ENCODE data around the gene SSX2IP. TPM values are rescaled to one million over a fixed set of nuclear protein-coding genes. Genes with fewer than 3 reads are reported as not detected.
A peak's percentile ranks its signal among the peaks of the same experiment; 100 is the strongest.
"Not testable (repeated sequence)": the region's sequence is repeated elsewhere in the genome, so short reads cannot be mapped to it uniquely, and the experiment has no call there.

Gene SSX2IP
- total RNA-seq, 6 donors from 2014 or later: 2.1 to 15.0 (median 5.4) TPM

GRCh38 chr1:84724128-84724860, 34.0 kb upstream of the SSX2IP start:
- DNase-seq: no peak

GRCh38 chr1:84722794-84723193, 32.5 kb upstream of the SSX2IP start:
- ATAC-seq (ENCODE audit: low FRiP score in 2 of 2): peak in 1 of 2 donors; percentile 73
- DNase-seq: no peak
- Histone ChIP-seq H3K27ac (no peak overlapping the region), H3K9me3 (no peaks in the 10 kb centered on the region), H3K27me3 (no peaks in the 10 kb centered on the region), H3K4me1 (no peaks in the 10 kb centered on the region), H3K4me3 (no peak overlapping the region), H3K36me3 (no peaks in the 10 kb centered on the region)
- TF ChIP-seq CTCF (IDR thresholded peaks at IDR 0.05): no peak
- no peak for TF ChIP-seq POLR2A (IDR thresholded peaks at IDR 0.05)
- no peak for TF ChIP-seq POLR2AphosphoS5 (IDR thresholded peaks at IDR 0.05)
- no peak for TF ChIP-seq EP300 (IDR thresholded peaks at IDR 0.05)
- WGBS, 2 donors: 83 to 84% methylated on average over 3 of the region's 3 CpGs

More at GRCh38 chr1:84724128-84724860, 34.0 kb upstream of the SSX2IP start:
- WGBS, 2 donors: 72% methylated on average over 16 to 17 of the region's 17 CpGs
- Histone ChIP-seq H3K36me3 (no peaks in the 10 kb centered on the region), H3K27me3 (no peaks in the 10 kb centered on the region), H3K4me1 (no peaks in the 10 kb centered on the region), H3K27ac (no peak overlapping the region), H3K9me3 (no peaks in the 10 kb centered on the region), H3K4me3 (no peak overlapping the region)
- no peak for ATAC-seq (ENCODE audit: low FRiP score in 2 of 2)
- no peak for TF ChIP-seq POLR2A (IDR thresholded peaks at IDR 0.05)
- peak in 2 of 6 experiments; percentile 18 to 23 for TF ChIP-seq CTCF (IDR thresholded peaks at IDR 0.05)

GRCh38 chr1:84721872-84722271, 31.6 kb upstream of the SSX2IP start:
- not testable (repeated sequence) for H3K4me3 ChIP-seq; DNase-seq; H3K27ac ChIP-seq; H3K36me3 ChIP-seq; H3K4me1 ChIP-seq; ATAC-seq (ENCODE audit: low FRiP score in 2 of 2); H3K27me3 ChIP-seq; H3K9me3 ChIP-seq
- WGBS, 2 donors: 69 to 76% methylated on average over 2 of the region's 2 CpGs

GRCh38 chr1:84721152-84721551, 30.9 kb upstream of the SSX2IP start:
- WGBS, 2 donors: 86 to 96% methylated on average over 2 of the region's 2 CpGs
- Histone ChIP-seq H3K4me3 (no peak overlapping the region), H3K27ac (no peak overlapping the region), H3K9me3 (no peaks in the 10 kb centered on the region), H3K27me3 (no peaks in the 10 kb centered on the region), H3K36me3 (no peaks in the 10 kb centered on the region), H3K4me1 (no peaks in the 10 kb centered on the region)
- ATAC-seq (ENCODE audit: low FRiP score in 2 of 2) (no peak), DNase-seq (no peak)
- TF ChIP-seq EP300 (IDR thresholded peaks at IDR 0.05) (no peak), POLR2AphosphoS5 (IDR thresholded peaks at IDR 0.05) (no peak), CTCF (IDR thresholded peaks at IDR 0.05) (no peak), POLR2A (IDR thresholded peaks at IDR 0.05) (no peak)

- H3K36me3 ChIP-seq: no peaks in the 10 kb centered on the region
- H3K9me3 ChIP-seq: no peaks in the 10 kb centered on the region
- no peaks in the 10 kb centered on the region for H3K27me3 ChIP-seq
- 53 to 58% methylated on average over 5 of the region's 5 CpGs for WGBS, 2 donors
- H3K27ac ChIP-seq: no peak overlapping the region
- H3K4me1 ChIP-seq: no peaks in the 10 kb centered on the region
- ATAC-seq (ENCODE audit: low FRiP score in 2 of 2) (no peak), DNase-seq (no peak)
- H3K4me3 ChIP-seq: no peak overlapping the region
- TF ChIP-seq POLR2A (IDR thresholded peaks at IDR 0.05) (no peak), CTCF (IDR thresholded peaks at IDR 0.05) (no peak), EP300 (IDR thresholded peaks at IDR 0.05) (no peak), POLR2AphosphoS5 (IDR thresholded peaks at IDR 0.05) (no peak)
These were observed 30.0 kb upstream of the SSX2IP start for GRCh38 chr1:84720221-84720780.

Measured in upper lobe of left lung (tissue), 6 donors.